Fibroblast of mammary gland (primary cell): ENCODE results near the gene BEGAIN.

Experiments used
- DNase-seq: peaks from one replicate; pipeline ENCODE4 v3.0.0-alpha.2; 2010; ENCODE audit warnings: low read depth
- H3K4me3 ChIP-seq: 2 replicates; pipeline ENCODE4 v1.5.1; 2011; ENCODE audit warnings: low read depth, mild to moderate bottlenecking, low read length, moderate library complexity; ENCODE audit not compliant: control insufficient read depth
- TF ChIP-seq, protein P1 (sequence below): conservative IDR thresholded peaks from 2 replicates; pipeline ENCODE4 v1.5.1; 2011; ENCODE audit warnings: low read depth, low read length, inconsistent platforms; ENCODE audit not compliant: control insufficient read depth, insufficient read depth

Gene BEGAIN

DNA sequence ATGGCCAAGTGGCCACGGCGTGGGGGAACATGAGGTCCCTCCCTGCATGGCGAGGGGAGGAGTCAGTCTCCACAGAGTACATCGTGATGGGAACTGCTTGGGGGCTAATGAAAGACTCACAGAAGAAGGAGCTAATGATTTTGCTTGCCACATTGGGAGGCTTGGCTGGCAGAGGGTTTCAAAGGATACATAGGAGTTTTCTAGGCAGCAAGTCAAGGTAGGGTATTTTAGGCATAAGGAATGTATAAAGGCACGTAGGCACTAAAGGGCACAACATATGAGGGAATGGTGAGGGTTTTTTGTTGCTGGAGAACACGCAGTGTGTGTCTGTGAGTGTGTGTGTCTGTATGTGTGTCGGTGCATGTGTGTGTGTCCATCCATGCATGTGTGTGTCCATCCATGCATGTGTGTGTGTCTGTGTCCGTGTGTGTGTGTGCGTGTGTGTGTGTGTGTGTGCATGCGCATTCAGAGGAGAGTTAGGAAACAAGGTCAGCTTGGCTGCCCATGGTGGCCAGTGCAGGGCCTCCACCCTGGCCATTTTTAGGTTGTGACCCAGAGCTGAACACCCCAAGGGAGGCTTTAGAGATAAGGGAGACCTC lies 84.5 kb downstream of the BEGAIN start:
- H3K4me3 ChIP-seq, result no peak overlapping the region
- TF ChIP-seq, protein P1, sequence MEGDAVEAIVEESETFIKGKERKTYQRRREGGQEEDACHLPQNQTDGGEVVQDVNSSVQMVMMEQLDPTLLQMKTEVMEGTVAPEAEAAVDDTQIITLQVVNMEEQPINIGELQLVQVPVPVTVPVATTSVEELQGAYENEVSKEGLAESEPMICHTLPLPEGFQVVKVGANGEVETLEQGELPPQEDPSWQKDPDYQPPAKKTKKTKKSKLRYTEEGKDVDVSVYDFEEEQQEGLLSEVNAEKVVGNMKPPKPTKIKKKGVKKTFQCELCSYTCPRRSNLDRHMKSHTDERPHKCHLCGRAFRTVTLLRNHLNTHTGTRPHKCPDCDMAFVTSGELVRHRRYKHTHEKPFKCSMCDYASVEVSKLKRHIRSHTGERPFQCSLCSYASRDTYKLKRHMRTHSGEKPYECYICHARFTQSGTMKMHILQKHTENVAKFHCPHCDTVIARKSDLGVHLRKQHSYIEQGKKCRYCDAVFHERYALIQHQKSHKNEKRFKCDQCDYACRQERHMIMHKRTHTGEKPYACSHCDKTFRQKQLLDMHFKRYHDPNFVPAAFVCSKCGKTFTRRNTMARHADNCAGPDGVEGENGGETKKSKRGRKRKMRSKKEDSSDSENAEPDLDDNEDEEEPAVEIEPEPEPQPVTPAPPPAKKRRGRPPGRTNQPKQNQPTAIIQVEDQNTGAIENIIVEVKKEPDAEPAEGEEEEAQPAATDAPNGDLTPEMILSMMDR, result no peak
- DNase-seq, result no peak

DNA sequence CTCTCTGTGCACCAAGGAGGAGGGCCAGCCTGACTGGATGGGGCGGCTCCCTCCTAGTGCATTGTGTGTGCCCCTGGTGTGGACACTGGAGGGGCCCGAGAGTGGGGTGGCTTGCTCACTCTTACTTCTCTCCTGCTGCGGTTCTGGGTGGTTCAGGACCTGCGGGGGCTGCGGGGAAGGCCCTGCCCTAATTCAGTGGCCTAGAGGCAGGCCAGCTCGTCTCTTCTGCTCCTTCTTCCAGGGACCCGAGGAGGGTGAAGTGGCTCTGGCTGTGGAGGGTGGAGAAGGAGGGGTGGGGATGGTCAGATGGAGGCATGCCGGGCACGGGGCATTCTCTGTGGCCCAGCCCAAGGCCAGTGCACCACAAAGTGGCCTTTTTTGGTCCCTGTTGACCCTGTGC lies 87.1 kb downstream of the BEGAIN start:
- TF ChIP-seq, protein P1, result no peak
- no peak for DNase-seq

DNA sequence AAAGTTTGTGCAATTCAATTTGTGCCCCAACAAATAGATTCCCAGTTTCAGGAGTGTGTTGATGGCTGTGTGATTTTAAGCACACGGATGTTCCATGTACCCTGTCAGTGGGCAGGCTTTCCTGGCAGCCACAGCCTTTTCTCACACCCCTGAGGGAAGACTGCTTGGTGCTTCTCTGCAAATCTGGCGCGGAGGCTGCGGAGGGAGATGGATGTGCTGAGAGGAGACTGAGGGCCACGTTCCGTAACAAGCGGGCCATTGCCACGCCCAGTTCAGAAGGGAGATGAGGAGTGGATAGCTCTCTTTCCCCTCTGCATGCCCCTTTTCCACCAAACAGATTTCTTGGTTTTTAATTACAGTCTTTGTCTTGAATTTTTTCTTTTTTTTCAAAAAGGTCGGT lies 89.1 kb downstream of the BEGAIN start:
- TF ChIP-seq, protein P1, result no peak
- no peak for DNase-seq
- H3K4me3 ChIP-seq, result no peak overlapping the region

More for the DNA sequence above, 87.1 kb downstream of the BEGAIN start:
- no peak overlapping the region for H3K4me3 ChIP-seq

- no peak overlapping the region for H3K4me3 ChIP-seq
- no peak for DNase-seq
- TF ChIP-seq, protein P1, result no peak
Measured at GRCh38 chr14:100495917-100496316, 91.3 kb downstream of the BEGAIN start.

DNA sequence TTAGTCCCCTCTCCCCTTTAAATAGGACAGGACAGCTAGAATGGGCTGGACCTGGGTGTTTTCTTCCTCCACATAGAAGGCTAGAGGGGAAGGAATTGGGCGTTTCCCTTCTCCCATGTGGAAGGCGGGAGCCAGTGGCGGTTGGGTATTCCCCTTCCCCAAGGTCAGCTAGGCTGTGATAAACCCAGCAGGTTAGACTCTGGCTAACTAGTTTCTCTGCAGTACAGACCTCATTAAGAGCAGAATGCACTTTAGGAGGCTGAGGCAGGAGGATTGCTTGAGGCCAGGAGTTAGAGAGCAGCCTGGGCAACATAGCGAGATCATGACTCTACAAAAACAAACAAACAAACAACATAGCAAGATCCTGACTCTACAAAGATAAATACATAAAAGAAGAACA lies 92.6 kb downstream of the BEGAIN start:
- no peak overlapping the region for H3K4me3 ChIP-seq
- no peak for DNase-seq
- TF ChIP-seq, protein P1, result no peak

DNA sequence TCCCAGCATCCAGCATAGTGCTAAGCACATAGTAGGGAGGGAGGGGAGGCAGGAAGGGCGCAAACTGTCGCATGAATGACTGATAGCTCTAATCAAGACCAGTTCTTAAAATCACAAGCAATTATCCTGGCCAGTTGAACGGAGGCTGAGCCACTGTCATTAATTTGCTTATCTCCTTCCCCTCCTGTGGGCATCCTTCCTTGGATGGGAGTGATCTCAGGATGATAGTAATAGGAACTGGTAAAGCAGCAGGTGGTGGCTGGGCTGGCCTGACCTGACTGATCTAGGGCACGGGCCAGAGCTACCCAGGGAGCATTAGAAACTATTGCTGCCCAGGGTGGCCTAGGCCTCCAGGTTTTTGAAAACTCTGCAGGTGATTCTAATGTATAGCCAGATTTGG lies 97.0 kb downstream of the BEGAIN start:
- no peak overlapping the region for H3K4me3 ChIP-seq
- TF ChIP-seq, protein P1, result no peak
- DNase-seq, result no peak

DNA sequence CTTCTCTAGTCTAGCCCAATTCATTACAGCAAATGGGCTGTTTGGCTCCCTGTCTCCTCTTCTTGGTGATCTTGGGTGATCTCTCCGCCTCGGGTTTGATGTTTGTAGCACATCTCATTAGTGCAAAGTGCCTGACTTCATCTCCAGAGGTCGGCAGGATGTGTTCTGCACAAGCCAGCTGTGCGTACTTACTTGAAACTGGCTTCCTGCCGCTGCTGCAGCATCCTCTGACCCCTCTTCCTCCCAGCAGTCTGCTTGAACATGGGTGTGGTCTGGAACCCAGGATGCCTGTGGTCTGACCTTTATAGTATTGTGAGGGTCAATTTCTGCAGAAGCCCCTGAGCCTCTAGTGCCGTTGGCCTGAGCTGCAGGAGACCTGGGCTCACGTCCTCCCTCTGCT lies 99.2 kb downstream of the BEGAIN start:
- no peak overlapping the region for H3K4me3 ChIP-seq
- no peak for DNase-seq
- TF ChIP-seq, protein P1, result no peak
